GM12878 (cell line): Measurements from ENCODE around the gene ZNF785. TPM values are rescaled to one million over a fixed set of nuclear protein-coding genes. Genes with fewer than 3 reads are reported as not detected.
A peak's percentile ranks its signal among the peaks of the same experiment; 100 is the strongest.

ENCODE experiments used
- BMI1 ChIP-seq: fragments of 450-650 bp; IDR thresholded peaks from 2 replicates; pipeline ENCODE4 v1.6.1; 2016; ENCODE audit warnings: mild to moderate bottlenecking, moderate library complexity, borderline replicate concordance
- CEBPZ ChIP-seq: fragments of 150-350 bp; IDR thresholded peaks from 2 replicates; pipeline ENCODE4 v1.6.1; 2016; ENCODE audit warnings: low read depth, low read length
- CUX1 ChIP-seq: IDR thresholded peaks from 2 replicates; pipeline ENCODE4 v1.6.1; 2012; ENCODE audit warnings: improper control_type of control experiment, low read depth, low read length; ENCODE audit not compliant: insufficient replicate concordance
- EP300 ChIP-seq, 2 experiments: fragments of 150-350 bp in 1 of 2; IDR thresholded peaks; 2 replicates each; pipeline ENCODE4 v1.6.1; 2011 to 2012; ENCODE audit warnings: low read depth in 2 of 2, low read length in 2 of 2, borderline replicate concordance in 1 of 2, improper control_type of control experiment in 1 of 2, inconsistent platforms in 1 of 2; ENCODE audit not compliant: control insufficient read depth in 1 of 2
- GABPA ChIP-seq: IDR thresholded peaks from 2 replicates; pipeline ENCODE4 v1.6.1; 2014; ENCODE audit warnings: antibody characterized with exemption, low read depth, mild to moderate bottlenecking, inconsistent platforms
- HCFC1 ChIP-seq: fragments of 150-350 bp; IDR thresholded peaks from 2 replicates; pipeline ENCODE4 v1.6.1; 2014; ENCODE audit warnings: low read length
- NFIC ChIP-seq: IDR thresholded peaks from 2 replicates; pipeline ENCODE4 v1.6.1; 2012; ENCODE audit warnings: low read depth, mild to moderate bottlenecking, inconsistent platforms, low read length, moderate library complexity
- NKRF ChIP-seq: fragments of 450-650 bp; conservative IDR thresholded peaks from 2 replicates; pipeline ENCODE4 v1.6.1; 2017; ENCODE audit warnings: mild to moderate bottlenecking, moderate library complexity
- RFX5 ChIP-seq: IDR thresholded peaks from 2 replicates; pipeline ENCODE4 v1.6.1; 2011; ENCODE audit warnings: low read depth, low read length, improper control_type of control experiment
- SIN3A ChIP-seq: IDR thresholded peaks from 2 replicates; pipeline ENCODE4 v1.6.1; 2012; ENCODE audit warnings: low read depth, low read length, improper control_type of control experiment
- SREBF2 ChIP-seq: IDR thresholded peaks from 2 replicates; pipeline ENCODE4 v1.6.1; 2012; ENCODE audit warnings: mild to moderate bottlenecking, low read length
- TCF3 ChIP-seq: IDR thresholded peaks from 2 replicates; pipeline ENCODE4 v1.6.1; 2012; ENCODE audit warnings: low read depth, mild to moderate bottlenecking, low read length, borderline replicate concordance; ENCODE audit not compliant: insufficient read depth
- USF1 ChIP-seq: IDR thresholded peaks from 2 replicates; pipeline ENCODE4 v1.6.1; 2011; ENCODE audit warnings: borderline replicate concordance, low read depth, mild to moderate bottlenecking, moderate library complexity, mixed read lengths, low read length; ENCODE audit not compliant: insufficient read depth; ENCODE audit errors: extremely low read length
- YBX1 ChIP-seq: fragments of 450-650 bp; IDR thresholded peaks from 2 replicates; pipeline ENCODE4 v1.6.1; 2016; ENCODE audit warnings: antibody characterized with exemption
- polyA plus RNA-seq, 11 experiments: library from polyadenylated mRNA; depleted of rRNA in 4 of 11; unstranded in 6 of 11; stranded (reverse) in 5 of 11; fragments of >200 nt; fragmentation: Nextera tagmentation in 4 of 11; fragmentation: Illumina TruSeq in 1 of 11; extraction: Ambion mirVana in 4 of 11; extraction: Trizol in 1 of 11; gene quantifications; 1 replicate in 1 of 11; 2 replicates in 10 of 11; pipeline versions ENCODE4 v1.2.1 to v1.2.3, GENCODE V29; 2011 to 2016; ENCODE audit warnings: inconsistent platforms in 2 of 11, missing spikeins in 2 of 11, low read depth in 1 of 11
- total RNA-seq, 4 experiments: library from RNA; depleted of rRNA in 3 of 4; stranded (reverse); fragments of >200 nt in 3 of 4; fragmentation: Illumina TruSeq in 1 of 4; extraction: Trizol in 1 of 4; gene quantifications; 2 replicates each; pipeline versions ENCODE4 v1.2.1 to v1.2.3, GENCODE V29; 2013 to 2021
- TF ChIP-seq, protein P1 (sequence below): fragments of 450-650 bp; IDR thresholded peaks from 2 replicates; pipeline ENCODE4 v1.6.1; 2016; ENCODE audit warnings: mild to moderate bottlenecking

Gene ZNF785
- total and polyA plus RNA-seq, 10 of the 15 experiments (the other 5 are each of a cell fraction or from before 2014, with no cell fraction given), result 0.87 to 11.5 (median 7.5) TPM

DNA sequence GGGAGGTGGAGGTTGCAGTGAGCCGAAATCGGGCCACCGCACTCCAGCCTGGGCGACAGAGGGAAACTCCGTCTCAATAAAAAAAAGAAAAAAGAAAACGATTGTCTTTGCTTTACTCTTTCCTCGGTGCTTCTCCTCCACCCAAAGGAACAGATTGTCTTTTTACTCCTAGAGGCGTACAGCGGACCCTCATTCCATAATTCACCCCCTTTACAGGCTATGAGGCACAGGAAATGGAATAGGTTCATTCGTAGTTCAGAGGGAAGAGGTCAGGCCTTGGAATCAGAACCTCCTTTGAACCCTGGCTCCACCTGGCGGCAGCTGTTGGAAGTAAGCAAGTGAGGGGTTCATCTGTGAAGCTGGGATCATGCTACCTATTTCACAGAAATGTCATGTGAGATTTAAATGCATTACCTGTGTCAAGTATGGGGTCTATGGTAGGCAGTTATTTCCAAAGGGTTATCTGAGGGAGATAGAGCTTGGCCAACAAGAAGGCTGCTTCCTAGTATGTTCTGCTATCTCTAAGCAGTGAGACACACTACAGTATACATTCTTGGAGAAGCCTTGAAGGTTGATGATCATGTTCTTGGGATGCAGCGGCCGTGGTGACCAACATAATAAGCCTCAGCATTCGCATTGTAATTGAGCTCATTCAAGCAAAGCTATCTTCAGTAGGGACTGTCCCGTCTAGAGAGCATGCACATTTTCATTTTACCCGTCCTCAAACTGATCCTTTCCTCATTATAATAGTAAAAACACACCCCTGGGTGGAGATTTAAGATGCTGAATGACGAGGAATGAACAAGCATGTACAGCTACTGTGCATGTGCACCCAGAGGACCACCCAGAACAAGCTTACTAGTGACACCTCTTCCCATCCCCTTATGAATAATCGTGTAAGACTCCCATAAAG, 43.4 kb upstream of the ZNF785 start (continued):
- TF ChIP-seq TCF3 (no peak), NKRF (0 out of 2 replicates have a peak, but pooled peaks have one; percentile 14), NFIC (no peak), EP300 (IDR thresholded peaks at IDR 0.05; ENCODE audit: borderline replicate concordance in 1 of 2, control insufficient read depth in 1 of 2, low read depth in 2 of 2, low read length in 2 of 2) (no peak), BMI1 (no peak), USF1 (no peak), RFX5 (no peak), CUX1 (no peak), HCFC1 (no peak), GABPA (no peak), SIN3A (no peak), YBX1 (no peak), CEBPZ (no peak), SREBF2 (no peak)
- TF ChIP-seq, protein P1, sequence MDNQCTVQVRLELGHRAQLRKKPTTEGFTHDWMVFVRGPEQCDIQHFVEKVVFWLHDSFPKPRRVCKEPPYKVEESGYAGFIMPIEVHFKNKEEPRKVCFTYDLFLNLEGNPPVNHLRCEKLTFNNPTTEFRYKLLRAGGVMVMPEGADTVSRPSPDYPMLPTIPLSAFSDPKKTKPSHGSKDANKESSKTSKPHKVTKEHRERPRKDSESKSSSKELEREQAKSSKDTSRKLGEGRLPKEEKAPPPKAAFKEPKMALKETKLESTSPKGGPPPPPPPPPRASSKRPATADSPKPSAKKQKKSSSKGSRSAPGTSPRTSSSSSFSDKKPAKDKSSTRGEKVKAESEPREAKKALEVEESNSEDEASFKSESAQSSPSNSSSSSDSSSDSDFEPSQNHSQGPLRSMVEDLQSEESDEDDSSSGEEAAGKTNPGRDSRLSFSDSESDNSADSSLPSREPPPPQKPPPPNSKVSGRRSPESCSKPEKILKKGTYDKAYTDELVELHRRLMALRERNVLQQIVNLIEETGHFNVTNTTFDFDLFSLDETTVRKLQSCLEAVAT, result no peak
